Activated naive CD8-positive, alpha-beta T cell treated with anti-CD3 and anti-CD28 coated beads, Interleukin-2, amount 10 ng/mL, durations not matched to agents 7 days and 5 days (primary cell): ENCODE measurements around the gene ZNF77. TPM values are rescaled to one million over a fixed set of nuclear protein-coding genes. Genes with fewer than 3 reads are reported as not detected.
"Not testable (repeated sequence)": the region's sequence is repeated elsewhere in the genome, so short reads cannot be mapped to it uniquely, and the experiment has no call there.

ENCODE experiments used
- ATAC-seq: fragments of 150-1000 bp; cut with Tn5 transposase; one replicate; pipeline ENCODE4 v1.10.0; 2021; ENCODE audit warnings: low read depth, moderate library complexity
- POLR2A ChIA-PET: fragments of 350-600 bp; sonication (Branson Sonifier 250); formaldehyde crosslinking; loops from one replicate; lab custom pipeline; 2021; ENCODE audit warnings: antibody characterized with exemption; lab: Charles Lee
- DNase-seq: peaks from one replicate; pipeline ENCODE4 v3.0.0; 2021
- H3K27ac Mint-ChIP-seq: one replicate; pipeline ENCODE4 v1.8.0; 2022; ENCODE audit warnings: mild to moderate bottlenecking, mixed read lengths
- H3K27me3 Mint-ChIP-seq: one replicate; pipeline ENCODE4 v1.8.0; 2022; ENCODE audit warnings: mild to moderate bottlenecking, moderate library complexity, mixed read lengths
- H3K36me3 Mint-ChIP-seq: one replicate; pipeline ENCODE4 v1.8.0; 2021; ENCODE audit warnings: mild to moderate bottlenecking, mixed read lengths
- H3K4me1 Mint-ChIP-seq: one replicate; pipeline ENCODE4 v1.8.0; 2021; ENCODE audit warnings: mixed read lengths
- H3K4me3 Mint-ChIP-seq: one replicate; pipeline ENCODE4 v1.8.0; 2022; ENCODE audit warnings: mild to moderate bottlenecking, moderate library complexity, mixed read lengths
- H3K9me3 Mint-ChIP-seq: one replicate; pipeline ENCODE4 v1.8.0; 2021; ENCODE audit warnings: mixed read lengths
- total RNA-seq, 2 experiments: library from RNA; stranded (reverse); gene quantifications; one replicate each; pipeline ENCODE4 v1.2.3, GENCODE V29; 2021

Gene ZNF77
- total RNA-seq, 2 experiments from 2014 or later = 5.0 to 5.1 TPM

- H3K4me3 Mint-ChIP-seq, H3K27me3 Mint-ChIP-seq, H3K4me1 Mint-ChIP-seq, H3K9me3 Mint-ChIP-seq, H3K36me3 Mint-ChIP-seq, DNase-seq, POLR2A ChIA-PET, ATAC-seq, H3K27ac Mint-ChIP-seq: not testable (repeated sequence)
Observed at GRCh38 chr19:2890531-2890930, 54.2 kb downstream of the ZNF77 start.

- peak overlapping the region; percentile 67 for H3K27ac Mint-ChIP-seq
- H3K9me3 Mint-ChIP-seq = peaks cover 1% of the 10 kb centered on the region
- peak; percentile 58 for DNase-seq
- peaks cover 7% of the 10 kb centered on the region for H3K4me1 Mint-ChIP-seq
- no peaks in the 10 kb centered on the region for H3K27me3 Mint-ChIP-seq
- ATAC-seq = peak; percentile 67
- POLR2A ChIA-PET = interaction anchor here (0.6 to 1.7 kb wide), 2 partner anchors 12 to 803 kb away, joined by 4 read pairs; partner anchors contain the start of gene ZNF57
- peak overlapping the region; percentile 51 for H3K4me3 Mint-ChIP-seq
- H3K36me3 Mint-ChIP-seq = no peaks in the 10 kb centered on the region
Observed at GRCh38 chr19:2888731-2889224, 56.0 kb downstream of the ZNF77 start.

GRCh38 chr19:2887391-2887914 is 57.3 kb downstream of the ZNF77 start:
- POLR2A ChIA-PET = no interaction called here
- H3K4me3 Mint-ChIP-seq = no peak overlapping the region

GRCh38 chr19:2885736-2886135 is 59.0 kb downstream of the ZNF77 start:
- Mint-ChIP-seq H3K9me3 (no peaks in the 10 kb centered on the region), H3K27me3 (no peaks in the 10 kb centered on the region), H3K27ac (no peak overlapping the region), H3K36me3 (no peaks in the 10 kb centered on the region), H3K4me3 (no peak overlapping the region), H3K4me1 (peaks cover 4% of the 10 kb centered on the region)
- ATAC-seq (no peak), DNase-seq (no peak)
- POLR2A ChIA-PET = interaction anchor here (0.8 kb wide), 1 partner anchor 15 kb away, joined by 3 read pairs; the partner anchor contains the start of gene ZNF57

More at GRCh38 chr19:2887391-2887914, 57.3 kb downstream of the ZNF77 start:
- ATAC-seq (peak; percentile 32), DNase-seq (no peak)
- Mint-ChIP-seq H3K27me3 (no peaks in the 10 kb centered on the region), H3K9me3 (peaks cover 1% of the 10 kb centered on the region), H3K36me3 (no peaks in the 10 kb centered on the region), H3K27ac (no peak overlapping the region), H3K4me1 (peaks cover 7% of the 10 kb centered on the region)

GRCh38 chr19:2883686-2884439 is 60.9 kb downstream of the ZNF77 start:
- POLR2A ChIA-PET = no interaction called here
- no peak for ATAC-seq
- H3K27ac Mint-ChIP-seq = no peak overlapping the region

More at GRCh38 chr19:2883686-2884439, 60.9 kb downstream of the ZNF77 start:
- Mint-ChIP-seq H3K4me3 (no peak overlapping the region), H3K27me3 (no peaks in the 10 kb centered on the region), H3K4me1 (peaks cover 3% of the 10 kb centered on the region), H3K9me3 (peaks cover 1% of the 10 kb centered on the region), H3K36me3 (no peaks in the 10 kb centered on the region)
- DNase-seq = no peak

Other genes starting within 250 kb of the ZNF77 start
- 1 to 10 TPM; 1.2 to 2.2 TPM for gene GNG7, start 242.3 kb downstream of the ZNF77 start, total RNA-seq
- gene DIRAS1, start 223.6 kb downstream of the ZNF77 start, total RNA-seq = not detected
- 10 to 100 TPM; 22.4 to 24.2 TPM for gene SLC39A3, start 205.0 kb downstream of the ZNF77 start, total RNA-seq
- gene SGTA, start 161.7 kb downstream of the ZNF77 start, total RNA-seq = 10 to 100 TPM; 39.6 to 42.6 TPM
- 10 to 100 TPM; 73.2 to 78.8 TPM for gene THOP1, start 159.5 kb downstream of the ZNF77 start, total RNA-seq
- gene ZNF554, start 125.1 kb downstream of the ZNF77 start, total RNA-seq = 1 to 10 TPM; 3.6 to 5.0 TPM
- gene ZNF555, start 103.5 kb downstream of the ZNF77 start, total RNA-seq = 1 to 10 TPM; 4.8 to 5.3 TPM
- not detected for gene ZNF556, start 77.6 kb downstream of the ZNF77 start, total RNA-seq
- 1 to 10 TPM; 4.7 to 5.7 TPM for gene ZNF57, start 44.0 kb downstream of the ZNF77 start, total RNA-seq
- gene TLE6, start 32.6 kb upstream of the ZNF77 start, total RNA-seq = 1 to 10 TPM; 4.4 to 5.4 TPM
- 1 to 10 TPM; 3.9 to 5.0 TPM for gene TLE2, start 84.3 kb upstream of the ZNF77 start, total RNA-seq
- gene TLE5, start 117.5 kb upstream of the ZNF77 start, total RNA-seq = 100 to 1,000 TPM; 697 to 718 TPM
- under 1 TPM; 0.44 to 0.71 TPM for gene GNA11, start 149.4 kb upstream of the ZNF77 start, total RNA-seq
- 10 to 100 TPM; 17.9 to 19.5 TPM for gene GNA15, start 191.1 kb upstream of the ZNF77 start, total RNA-seq
- gene S1PR4, start 233.8 kb upstream of the ZNF77 start, total RNA-seq = 100 to 1,000 TPM; 133 to 134 TPM
- 10 to 100 TPM; 51.1 to 53.8 TPM for gene NCLN, start 241.0 kb upstream of the ZNF77 start, total RNA-seq